ENCODE data around the gene ASIP. TPM values are rescaled to one million over a fixed set of nuclear protein-coding genes. Genes with fewer than 3 reads are reported as not detected.

The ASIP gene
- total RNA-seq, 120 experiments from 2014 or later = 0.95 to 1.3 TPM; not detected in 118

Other genes starting within 250 kb of the ASIP start
- 100 to 1,000 TPM in 2 of 120 experiments, 10 to 100 TPM in 118; 61.1 to 134 (median 75.9) TPM for gene RALY, start 247.5 kb upstream of the ASIP start, total RNA-seq
- 10 to 100 TPM; 20.5 to 39.5 (median 30.6) TPM for gene EIF2S2, start 129.2 kb upstream of the ASIP start, total RNA-seq
- gene AHCY, start 61.9 kb downstream of the ASIP start, total RNA-seq = 10 to 100 TPM; 29.7 to 56.2 (median 46.7) TPM
- 100 to 1,000 TPM in 19 of 120 experiments, 10 to 100 TPM in 101; 60.3 to 137 (median 86.3) TPM for gene ITCH, start 121.8 kb downstream of the ASIP start, total RNA-seq